ENCODE data around the gene MUCL3.

- TF ChIP-seq CTCF (IDR thresholded peaks at IDR 0.05; ENCODE audit: low read depth, low read length, poor library complexity, severe bottlenecking) (no peak), EZH2phosphoT487 (IDR thresholded peaks at IDR 0.05; ENCODE audit: borderline replicate concordance, low read length) (no peak)
Observed at GRCh38 chr6:30897882-30898281, 42.9 kb upstream of the MUCL3 start.

Data from DOHH2 (cell line).